Measurements from ENCODE around the gene IL3.

DNA sequence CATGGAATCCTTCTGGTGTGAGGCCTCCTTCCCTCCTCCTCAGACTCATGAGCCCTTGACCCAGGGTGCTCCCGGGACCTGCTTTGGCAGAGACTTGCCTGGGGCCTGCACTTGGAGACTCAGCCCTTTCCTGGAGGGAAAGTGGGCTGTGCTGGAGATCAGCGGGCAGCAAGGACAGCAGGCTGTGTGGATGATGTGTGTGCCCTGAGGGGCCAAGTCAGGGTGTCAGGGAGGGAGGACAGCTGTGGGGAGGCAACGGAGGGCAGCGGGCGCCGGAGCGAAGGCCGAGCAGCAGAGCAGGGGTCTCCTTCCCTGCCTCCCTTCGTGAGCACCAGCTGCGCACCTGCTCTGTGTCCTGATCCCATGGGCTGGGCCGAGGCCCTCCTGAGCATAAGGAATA is 7.0 kb downstream of the IL3 start:
- TF ChIP-seq, protein P1, sequence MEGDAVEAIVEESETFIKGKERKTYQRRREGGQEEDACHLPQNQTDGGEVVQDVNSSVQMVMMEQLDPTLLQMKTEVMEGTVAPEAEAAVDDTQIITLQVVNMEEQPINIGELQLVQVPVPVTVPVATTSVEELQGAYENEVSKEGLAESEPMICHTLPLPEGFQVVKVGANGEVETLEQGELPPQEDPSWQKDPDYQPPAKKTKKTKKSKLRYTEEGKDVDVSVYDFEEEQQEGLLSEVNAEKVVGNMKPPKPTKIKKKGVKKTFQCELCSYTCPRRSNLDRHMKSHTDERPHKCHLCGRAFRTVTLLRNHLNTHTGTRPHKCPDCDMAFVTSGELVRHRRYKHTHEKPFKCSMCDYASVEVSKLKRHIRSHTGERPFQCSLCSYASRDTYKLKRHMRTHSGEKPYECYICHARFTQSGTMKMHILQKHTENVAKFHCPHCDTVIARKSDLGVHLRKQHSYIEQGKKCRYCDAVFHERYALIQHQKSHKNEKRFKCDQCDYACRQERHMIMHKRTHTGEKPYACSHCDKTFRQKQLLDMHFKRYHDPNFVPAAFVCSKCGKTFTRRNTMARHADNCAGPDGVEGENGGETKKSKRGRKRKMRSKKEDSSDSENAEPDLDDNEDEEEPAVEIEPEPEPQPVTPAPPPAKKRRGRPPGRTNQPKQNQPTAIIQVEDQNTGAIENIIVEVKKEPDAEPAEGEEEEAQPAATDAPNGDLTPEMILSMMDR (IDR thresholded peaks at IDR 0.05; ENCODE audit: low read depth, low read length, poor library complexity, severe bottlenecking) = no peak
- no peak for TF ChIP-seq EZH2phosphoT487 (IDR thresholded peaks at IDR 0.05; ENCODE audit: borderline replicate concordance, low read length)
